K562 (cell line): ENCODE measurements around the gene TBC1D7.

ENCODE experiments used
- ATF7 ChIP-seq: fragments of 450-650 bp; IDR thresholded peaks from 2 replicates; pipeline ENCODE4 v1.7.1; 2014; ENCODE audit warnings: mild to moderate bottlenecking, moderate library complexity
- ELF2 ChIP-seq: fragments of 250-450 bp; sonication (Bioruptor Pico); IDR thresholded peaks from 2 replicates; pipeline ENCODE4 v1.5.0; 2021; ENCODE audit warnings: mild to moderate bottlenecking
- NR2C2 ChIP-seq, 2 experiments: fragments of 200-800 bp in 1 of 2; sonication (Bioruptor generic) in 1 of 2; sonication (generic) in 1 of 2; formaldehyde crosslinking in 1 of 2; IDR thresholded peaks; 2 replicates each; pipeline versions ENCODE4 v1.6.1 to v1.8.0; 2016 to 2022; ENCODE audit warnings: mild to moderate bottlenecking in 1 of 2, missing compliant biosample characterization in 1 of 2, missing genetic modification characterization in 1 of 2, missing genetic modification reagents in 1 of 2
- ZNF431 ChIP-seq: sonication (generic); formaldehyde crosslinking; IDR thresholded peaks from 2 replicates; pipeline ENCODE4 v1.8.0; 2022; ENCODE audit warnings: mild to moderate bottlenecking, missing genetic modification reagents
- TF ChIP-seq, protein P1 (sequence below): fragments of 450-650 bp; IDR thresholded peaks from 2 replicates; pipeline ENCODE4 v1.6.1; 2016
- TF ChIP-seq, protein P2 (sequence below), 2 experiments: fragments of 450-650 bp; formaldehyde crosslinking in 1 of 2; IDR thresholded peaks; 2 replicates each; pipeline versions ENCODE4 v1.4.0 to v1.6.1; 2014 to 2020; ENCODE audit warnings: mild to moderate bottlenecking in 2 of 2, borderline replicate concordance in 1 of 2, low read depth in 1 of 2
- TF ChIP-seq, protein P3 (sequence below): sonication (generic); formaldehyde crosslinking; IDR thresholded peaks from 2 replicates; pipeline ENCODE4 v1.8.0; 2023; ENCODE audit warnings: missing genetic modification reagents, mild to moderate bottlenecking, borderline replicate concordance
- TF ChIP-seq, protein P4 (sequence below), 2 experiments: fragments of 450-650 bp in 1 of 2; sonication (generic) in 1 of 2; formaldehyde crosslinking in 1 of 2; IDR thresholded peaks in 1 of 2; conservative IDR thresholded peaks in 1 of 2; 2 replicates each; pipeline versions ENCODE4 v1.6.1 to v1.8.1; 2016 to 2023; ENCODE audit warnings: mild to moderate bottlenecking in 2 of 2, moderate library complexity in 2 of 2, inconsistent platforms in 1 of 2, missing genetic modification reagents in 1 of 2

DNA sequence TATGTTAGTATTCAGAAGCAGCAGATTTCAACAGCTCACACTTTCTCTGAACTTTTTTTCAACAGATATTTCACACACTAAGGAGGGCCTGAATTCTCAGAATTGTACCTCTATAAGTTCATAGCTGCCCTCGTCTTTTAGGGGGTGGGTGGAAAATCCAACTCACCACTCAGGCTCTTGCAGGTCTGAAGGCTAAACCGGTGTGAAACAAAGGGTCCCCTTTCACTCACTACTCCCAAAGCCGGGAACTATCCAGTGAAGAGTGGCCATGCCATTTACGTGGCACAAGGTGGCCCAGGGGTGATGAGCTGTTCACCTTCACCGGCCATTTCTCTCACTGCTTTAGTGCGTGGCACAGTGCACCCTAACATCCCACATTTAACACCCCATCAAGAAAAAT is 24.2 kb downstream of the TBC1D7 start:
- TF ChIP-seq, protein P1, sequence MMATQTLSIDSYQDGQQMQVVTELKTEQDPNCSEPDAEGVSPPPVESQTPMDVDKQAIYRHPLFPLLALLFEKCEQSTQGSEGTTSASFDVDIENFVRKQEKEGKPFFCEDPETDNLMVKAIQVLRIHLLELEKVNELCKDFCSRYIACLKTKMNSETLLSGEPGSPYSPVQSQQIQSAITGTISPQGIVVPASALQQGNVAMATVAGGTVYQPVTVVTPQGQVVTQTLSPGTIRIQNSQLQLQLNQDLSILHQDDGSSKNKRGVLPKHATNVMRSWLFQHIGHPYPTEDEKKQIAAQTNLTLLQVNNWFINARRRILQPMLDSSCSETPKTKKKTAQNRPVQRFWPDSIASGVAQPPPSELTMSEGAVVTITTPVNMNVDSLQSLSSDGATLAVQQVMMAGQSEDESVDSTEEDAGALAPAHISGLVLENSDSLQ: no peak
- TF ChIP-seq ZNF431 (CRISPR knock-in tag): no peak
- TF ChIP-seq, protein P2, sequence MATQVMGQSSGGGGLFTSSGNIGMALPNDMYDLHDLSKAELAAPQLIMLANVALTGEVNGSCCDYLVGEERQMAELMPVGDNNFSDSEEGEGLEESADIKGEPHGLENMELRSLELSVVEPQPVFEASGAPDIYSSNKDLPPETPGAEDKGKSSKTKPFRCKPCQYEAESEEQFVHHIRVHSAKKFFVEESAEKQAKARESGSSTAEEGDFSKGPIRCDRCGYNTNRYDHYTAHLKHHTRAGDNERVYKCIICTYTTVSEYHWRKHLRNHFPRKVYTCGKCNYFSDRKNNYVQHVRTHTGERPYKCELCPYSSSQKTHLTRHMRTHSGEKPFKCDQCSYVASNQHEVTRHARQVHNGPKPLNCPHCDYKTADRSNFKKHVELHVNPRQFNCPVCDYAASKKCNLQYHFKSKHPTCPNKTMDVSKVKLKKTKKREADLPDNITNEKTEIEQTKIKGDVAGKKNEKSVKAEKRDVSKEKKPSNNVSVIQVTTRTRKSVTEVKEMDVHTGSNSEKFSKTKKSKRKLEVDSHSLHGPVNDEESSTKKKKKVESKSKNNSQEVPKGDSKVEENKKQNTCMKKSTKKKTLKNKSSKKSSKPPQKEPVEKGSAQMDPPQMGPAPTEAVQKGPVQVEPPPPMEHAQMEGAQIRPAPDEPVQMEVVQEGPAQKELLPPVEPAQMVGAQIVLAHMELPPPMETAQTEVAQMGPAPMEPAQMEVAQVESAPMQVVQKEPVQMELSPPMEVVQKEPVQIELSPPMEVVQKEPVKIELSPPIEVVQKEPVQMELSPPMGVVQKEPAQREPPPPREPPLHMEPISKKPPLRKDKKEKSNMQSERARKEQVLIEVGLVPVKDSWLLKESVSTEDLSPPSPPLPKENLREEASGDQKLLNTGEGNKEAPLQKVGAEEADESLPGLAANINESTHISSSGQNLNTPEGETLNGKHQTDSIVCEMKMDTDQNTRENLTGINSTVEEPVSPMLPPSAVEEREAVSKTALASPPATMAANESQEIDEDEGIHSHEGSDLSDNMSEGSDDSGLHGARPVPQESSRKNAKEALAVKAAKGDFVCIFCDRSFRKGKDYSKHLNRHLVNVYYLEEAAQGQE (IDR thresholded peaks at IDR 0.05; ENCODE audit: borderline replicate concordance): no peak
- TF ChIP-seq, protein P2 (CRISPR knock-in tag; IDR thresholded peaks at IDR 0.05; ENCODE audit: low read depth): no peak
- no peak for TF ChIP-seq ELF2 (CRISPR knock-in tag)
- no peak for TF ChIP-seq ATF7
- TF ChIP-seq NR2C2 (CRISPR knock-in tag; IDR thresholded peaks at IDR 0.05): no peak
- TF ChIP-seq NR2C2 (tag; IDR thresholded peaks at IDR 0.05): no peak
- TF ChIP-seq, protein P3, sequence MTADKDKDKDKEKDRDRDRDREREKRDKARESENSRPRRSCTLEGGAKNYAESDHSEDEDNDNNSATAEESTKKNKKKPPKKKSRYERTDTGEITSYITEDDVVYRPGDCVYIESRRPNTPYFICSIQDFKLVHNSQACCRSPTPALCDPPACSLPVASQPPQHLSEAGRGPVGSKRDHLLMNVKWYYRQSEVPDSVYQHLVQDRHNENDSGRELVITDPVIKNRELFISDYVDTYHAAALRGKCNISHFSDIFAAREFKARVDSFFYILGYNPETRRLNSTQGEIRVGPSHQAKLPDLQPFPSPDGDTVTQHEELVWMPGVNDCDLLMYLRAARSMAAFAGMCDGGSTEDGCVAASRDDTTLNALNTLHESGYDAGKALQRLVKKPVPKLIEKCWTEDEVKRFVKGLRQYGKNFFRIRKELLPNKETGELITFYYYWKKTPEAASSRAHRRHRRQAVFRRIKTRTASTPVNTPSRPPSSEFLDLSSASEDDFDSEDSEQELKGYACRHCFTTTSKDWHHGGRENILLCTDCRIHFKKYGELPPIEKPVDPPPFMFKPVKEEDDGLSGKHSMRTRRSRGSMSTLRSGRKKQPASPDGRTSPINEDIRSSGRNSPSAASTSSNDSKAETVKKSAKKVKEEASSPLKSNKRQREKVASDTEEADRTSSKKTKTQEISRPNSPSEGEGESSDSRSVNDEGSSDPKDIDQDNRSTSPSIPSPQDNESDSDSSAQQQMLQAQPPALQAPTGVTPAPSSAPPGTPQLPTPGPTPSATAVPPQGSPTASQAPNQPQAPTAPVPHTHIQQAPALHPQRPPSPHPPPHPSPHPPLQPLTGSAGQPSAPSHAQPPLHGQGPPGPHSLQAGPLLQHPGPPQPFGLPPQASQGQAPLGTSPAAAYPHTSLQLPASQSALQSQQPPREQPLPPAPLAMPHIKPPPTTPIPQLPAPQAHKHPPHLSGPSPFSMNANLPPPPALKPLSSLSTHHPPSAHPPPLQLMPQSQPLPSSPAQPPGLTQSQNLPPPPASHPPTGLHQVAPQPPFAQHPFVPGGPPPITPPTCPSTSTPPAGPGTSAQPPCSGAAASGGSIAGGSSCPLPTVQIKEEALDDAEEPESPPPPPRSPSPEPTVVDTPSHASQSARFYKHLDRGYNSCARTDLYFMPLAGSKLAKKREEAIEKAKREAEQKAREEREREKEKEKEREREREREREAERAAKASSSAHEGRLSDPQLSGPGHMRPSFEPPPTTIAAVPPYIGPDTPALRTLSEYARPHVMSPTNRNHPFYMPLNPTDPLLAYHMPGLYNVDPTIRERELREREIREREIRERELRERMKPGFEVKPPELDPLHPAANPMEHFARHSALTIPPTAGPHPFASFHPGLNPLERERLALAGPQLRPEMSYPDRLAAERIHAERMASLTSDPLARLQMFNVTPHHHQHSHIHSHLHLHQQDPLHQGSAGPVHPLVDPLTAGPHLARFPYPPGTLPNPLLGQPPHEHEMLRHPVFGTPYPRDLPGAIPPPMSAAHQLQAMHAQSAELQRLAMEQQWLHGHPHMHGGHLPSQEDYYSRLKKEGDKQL (CRISPR knock-in tag): no peak
- TF ChIP-seq, protein P4, sequence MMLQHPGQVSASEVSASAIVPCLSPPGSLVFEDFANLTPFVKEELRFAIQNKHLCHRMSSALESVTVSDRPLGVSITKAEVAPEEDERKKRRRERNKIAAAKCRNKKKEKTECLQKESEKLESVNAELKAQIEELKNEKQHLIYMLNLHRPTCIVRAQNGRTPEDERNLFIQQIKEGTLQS (IDR thresholded peaks at IDR 0.05): no peak
- TF ChIP-seq, protein P4 (CRISPR knock-in tag; conservative IDR thresholded peaks at IDR 0.05): no peak
